ENCODE data around the gene CEP55.

The CEP55 gene

DNA sequence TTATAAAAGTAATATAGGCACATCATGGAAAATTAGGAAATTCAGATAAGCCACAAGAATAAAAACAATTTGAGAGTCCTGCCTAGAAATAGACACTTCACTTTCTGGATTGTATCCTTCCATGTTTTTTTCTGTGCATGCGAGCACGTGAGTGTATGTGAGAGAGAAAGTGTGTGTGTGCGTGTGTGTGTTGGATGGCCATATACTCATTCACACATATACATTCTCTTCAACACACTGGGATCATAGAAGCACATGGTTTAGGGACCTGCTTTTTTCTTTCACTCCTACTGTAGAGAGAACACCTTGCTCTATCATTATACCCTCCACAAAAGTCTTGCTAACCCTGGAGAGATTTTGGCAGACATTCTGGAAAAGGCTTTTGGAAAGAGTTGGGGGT lies 77.5 kb downstream of the CEP55 start:
- TF ChIP-seq, protein P1, sequence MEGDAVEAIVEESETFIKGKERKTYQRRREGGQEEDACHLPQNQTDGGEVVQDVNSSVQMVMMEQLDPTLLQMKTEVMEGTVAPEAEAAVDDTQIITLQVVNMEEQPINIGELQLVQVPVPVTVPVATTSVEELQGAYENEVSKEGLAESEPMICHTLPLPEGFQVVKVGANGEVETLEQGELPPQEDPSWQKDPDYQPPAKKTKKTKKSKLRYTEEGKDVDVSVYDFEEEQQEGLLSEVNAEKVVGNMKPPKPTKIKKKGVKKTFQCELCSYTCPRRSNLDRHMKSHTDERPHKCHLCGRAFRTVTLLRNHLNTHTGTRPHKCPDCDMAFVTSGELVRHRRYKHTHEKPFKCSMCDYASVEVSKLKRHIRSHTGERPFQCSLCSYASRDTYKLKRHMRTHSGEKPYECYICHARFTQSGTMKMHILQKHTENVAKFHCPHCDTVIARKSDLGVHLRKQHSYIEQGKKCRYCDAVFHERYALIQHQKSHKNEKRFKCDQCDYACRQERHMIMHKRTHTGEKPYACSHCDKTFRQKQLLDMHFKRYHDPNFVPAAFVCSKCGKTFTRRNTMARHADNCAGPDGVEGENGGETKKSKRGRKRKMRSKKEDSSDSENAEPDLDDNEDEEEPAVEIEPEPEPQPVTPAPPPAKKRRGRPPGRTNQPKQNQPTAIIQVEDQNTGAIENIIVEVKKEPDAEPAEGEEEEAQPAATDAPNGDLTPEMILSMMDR (IDR thresholded peaks at IDR 0.05), result no peak
- no peak for TF ChIP-seq ZFX (IDR thresholded peaks at IDR 0.05; ENCODE audit: borderline replicate concordance)
- no peak overlapping the region for H3K27ac ChIP-seq

GRCh38 chr10:93576888-93577287 lies 80.5 kb downstream of the CEP55 start:
- no peak overlapping the region for H3K27ac ChIP-seq
- no peak for TF ChIP-seq ZFX (IDR thresholded peaks at IDR 0.05; ENCODE audit: borderline replicate concordance)
- TF ChIP-seq, protein P1 (IDR thresholded peaks at IDR 0.05), result no peak

GRCh38 chr10:93577565-93577964 lies 81.2 kb downstream of the CEP55 start:
- no peak overlapping the region for H3K27ac ChIP-seq
- no peak for TF ChIP-seq ZFX (IDR thresholded peaks at IDR 0.05; ENCODE audit: borderline replicate concordance)
- TF ChIP-seq, protein P1 (IDR thresholded peaks at IDR 0.05), result no peak
